GM19438 (cell line): ENCODE data around the gene ARSB.
"Not testable (repeated sequence)": the region's sequence is repeated elsewhere in the genome, so short reads cannot be mapped to it uniquely, and the experiment has no call there.

Experiments
- ATAC-seq: cut with Tn5 transposase; IDR thresholded peaks from one replicate; pipeline ENCODE4 v1.9.1; 2021; ENCODE audit warnings: low read depth; ENCODE audit not compliant: unreplicated experiment

The ARSB gene

DNA sequence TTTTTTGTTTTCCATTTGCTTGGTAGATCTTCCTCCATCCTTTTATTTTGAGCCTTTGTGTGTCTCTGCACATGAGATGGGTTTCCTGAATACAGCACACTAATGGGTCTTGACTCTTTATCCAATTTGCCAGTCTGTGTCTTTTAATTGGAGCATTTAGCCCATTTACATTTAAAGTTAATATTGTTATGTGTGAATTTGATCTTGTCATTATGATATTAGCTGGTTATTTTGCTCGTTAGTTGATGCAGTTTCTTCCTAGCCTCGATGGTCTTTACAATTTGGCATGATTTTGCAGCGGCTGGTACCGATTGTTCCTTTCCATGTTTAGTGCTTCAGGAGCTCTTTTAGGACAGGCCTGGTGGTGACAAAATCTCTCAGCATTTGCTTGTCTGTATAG, 133.2 kb downstream of the ARSB start:
- not testable (repeated sequence) for ATAC-seq

DNA sequence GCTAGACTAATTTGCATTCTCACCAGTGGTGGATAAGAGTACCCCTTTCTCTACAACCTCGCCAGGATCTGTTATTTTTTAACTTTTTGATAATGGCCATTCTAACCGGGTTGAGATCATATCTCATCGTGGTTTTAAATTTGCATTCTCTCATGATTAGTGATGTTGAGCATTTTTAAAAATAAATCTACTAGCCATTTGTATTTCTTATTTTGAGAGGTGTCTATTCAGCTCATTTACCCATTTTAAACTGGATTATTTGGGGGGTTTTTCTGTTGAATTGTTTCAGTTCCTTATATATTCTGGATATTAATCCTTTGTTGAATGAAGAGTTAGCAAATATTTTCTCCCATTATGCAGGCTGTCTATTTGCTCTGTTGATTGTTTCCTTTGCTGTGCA, 139.6 kb downstream of the ARSB start:
- ATAC-seq, result no peak

DNA sequence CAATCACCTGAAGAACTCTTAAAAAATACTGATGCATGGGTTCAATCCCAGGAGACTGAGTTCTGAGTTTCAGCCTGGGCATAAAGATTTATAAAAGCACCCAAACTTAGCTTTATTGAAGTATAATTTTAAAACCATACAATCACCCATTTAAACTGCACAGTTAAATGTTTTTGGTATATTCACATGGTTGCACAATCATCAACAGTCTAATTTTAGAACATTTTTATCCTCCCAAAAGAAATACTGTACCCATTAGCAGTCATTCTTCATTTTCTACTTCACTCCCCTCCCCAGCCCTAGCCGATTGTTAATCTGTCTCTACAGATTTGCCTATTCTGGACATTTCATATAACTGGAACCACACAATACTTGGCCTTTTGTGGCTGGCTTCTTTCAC, 141.7 kb downstream of the ARSB start:
- no peak for ATAC-seq

DNA sequence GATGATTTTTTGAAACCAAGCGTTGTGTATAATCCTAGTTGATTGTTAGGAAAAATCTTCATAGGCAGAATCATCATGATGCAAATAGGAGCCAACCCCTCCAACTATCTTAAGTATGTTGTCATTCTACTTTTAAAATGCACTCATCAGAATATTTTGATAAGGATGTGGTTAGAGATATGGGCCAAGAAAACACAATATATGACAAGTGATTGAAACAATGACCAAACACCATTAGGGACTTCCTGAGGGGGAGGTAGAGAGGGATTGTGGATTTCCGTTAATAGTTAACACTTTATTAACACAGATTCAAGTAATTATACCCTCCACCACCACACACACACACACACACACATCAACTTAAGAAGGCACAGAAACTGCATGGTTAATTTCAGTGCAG, 143.3 kb downstream of the ARSB start:
- no peak for ATAC-seq

DNA sequence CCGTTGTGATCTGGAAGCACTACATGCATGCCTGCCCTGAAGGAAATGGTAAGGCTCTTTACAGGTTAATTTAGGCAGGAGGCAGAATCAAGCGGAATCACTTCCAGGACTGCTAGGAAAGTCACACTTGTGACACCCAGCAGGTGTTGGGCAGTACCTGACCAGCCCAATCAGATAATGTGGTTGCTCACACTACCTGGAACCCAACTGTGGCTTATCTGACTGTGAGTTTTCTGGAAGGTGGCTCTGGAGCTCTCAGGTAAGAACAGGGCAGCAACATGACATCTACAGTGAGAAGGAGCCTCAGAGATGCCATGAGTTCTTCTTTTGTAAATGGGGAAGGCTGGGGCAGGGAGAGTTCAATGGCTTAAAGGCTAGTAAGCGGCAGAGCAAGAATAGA, 146.4 kb downstream of the ARSB start:
- no peak for ATAC-seq

DNA sequence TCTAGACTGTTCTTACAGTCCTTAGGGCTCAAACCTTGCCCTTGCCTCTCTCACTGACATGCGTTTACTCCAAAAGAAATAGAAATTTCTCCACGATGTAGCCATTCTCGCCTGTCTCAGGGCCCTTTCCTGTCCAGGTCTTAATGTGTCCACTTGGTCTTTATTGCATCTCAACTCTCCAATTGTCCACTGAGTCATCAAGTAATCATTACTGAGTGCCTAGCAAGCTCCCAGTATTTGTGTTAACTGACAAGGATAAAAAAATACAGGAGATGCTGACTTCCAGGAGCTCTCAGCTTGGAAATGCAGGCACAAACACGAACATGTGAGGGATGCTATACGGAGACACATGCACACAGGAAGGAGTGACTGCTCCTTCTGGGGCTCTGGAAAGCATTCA, 147.3 kb downstream of the ARSB start:
- no peak for ATAC-seq

DNA sequence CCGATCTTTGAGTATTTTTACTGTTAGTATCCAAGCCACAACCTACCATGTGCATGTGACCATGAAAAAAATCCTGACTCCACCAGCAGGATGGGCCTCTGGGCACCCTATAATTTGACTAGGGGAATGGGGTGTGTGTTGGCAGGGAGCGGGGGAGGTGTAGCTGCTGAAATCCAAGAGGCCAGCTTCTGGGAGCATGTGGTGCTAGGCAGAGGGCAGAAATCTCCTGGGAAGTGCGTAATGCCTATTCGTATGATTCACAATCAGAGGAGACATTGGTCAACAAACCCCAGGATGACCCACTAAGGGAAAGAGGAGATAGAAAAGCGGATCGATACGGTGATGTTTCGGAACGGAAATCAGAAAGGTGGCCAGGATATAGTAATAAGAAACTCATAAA, 149.9 kb downstream of the ARSB start:
- ATAC-seq, result no peak

DNA sequence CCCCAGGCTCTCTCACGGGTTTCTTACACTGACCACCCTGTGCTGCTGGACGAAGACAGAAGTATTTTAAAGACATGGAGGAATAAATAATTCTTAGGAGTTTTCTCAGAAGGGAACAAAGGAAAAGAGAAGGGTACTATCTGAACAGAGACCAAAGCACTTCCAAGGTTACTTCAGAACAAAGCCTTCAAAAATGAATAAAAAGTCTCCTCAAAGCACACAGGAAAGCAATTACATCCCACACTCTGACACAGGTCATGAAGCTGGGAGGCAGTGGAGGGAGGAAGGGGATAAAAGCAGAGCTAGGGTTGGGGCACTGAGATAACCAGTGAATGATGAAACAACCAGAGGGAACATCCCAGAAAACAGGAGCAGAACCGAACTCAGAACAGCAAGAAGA, 151.8 kb downstream of the ARSB start:
- no peak for ATAC-seq

DNA sequence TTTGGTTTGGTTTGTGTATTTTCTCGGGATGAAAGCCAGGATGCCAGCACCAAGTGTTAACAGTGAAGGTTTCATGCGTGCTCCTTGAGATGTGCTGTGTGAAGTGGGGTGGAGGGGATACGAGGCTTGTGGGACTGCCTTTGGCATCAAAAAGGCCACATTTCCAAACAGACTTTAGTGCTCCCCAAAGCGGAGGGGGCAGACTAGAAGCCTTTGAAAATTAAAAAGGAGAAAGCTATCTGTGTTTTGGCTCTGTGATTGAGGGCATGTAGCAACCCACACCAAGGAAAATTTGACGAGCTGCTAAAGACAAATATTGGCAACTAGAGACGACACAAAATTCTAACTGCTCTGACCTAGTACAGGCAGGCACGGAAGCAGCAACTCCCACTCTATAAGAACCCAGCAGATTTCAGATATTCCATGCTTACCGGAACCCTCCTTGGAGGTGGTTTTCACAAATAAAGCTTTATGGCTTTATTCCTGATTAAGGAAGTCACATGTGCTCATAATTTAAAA, 154.5 kb downstream of the ARSB start:
- no peak for ATAC-seq

DNA sequence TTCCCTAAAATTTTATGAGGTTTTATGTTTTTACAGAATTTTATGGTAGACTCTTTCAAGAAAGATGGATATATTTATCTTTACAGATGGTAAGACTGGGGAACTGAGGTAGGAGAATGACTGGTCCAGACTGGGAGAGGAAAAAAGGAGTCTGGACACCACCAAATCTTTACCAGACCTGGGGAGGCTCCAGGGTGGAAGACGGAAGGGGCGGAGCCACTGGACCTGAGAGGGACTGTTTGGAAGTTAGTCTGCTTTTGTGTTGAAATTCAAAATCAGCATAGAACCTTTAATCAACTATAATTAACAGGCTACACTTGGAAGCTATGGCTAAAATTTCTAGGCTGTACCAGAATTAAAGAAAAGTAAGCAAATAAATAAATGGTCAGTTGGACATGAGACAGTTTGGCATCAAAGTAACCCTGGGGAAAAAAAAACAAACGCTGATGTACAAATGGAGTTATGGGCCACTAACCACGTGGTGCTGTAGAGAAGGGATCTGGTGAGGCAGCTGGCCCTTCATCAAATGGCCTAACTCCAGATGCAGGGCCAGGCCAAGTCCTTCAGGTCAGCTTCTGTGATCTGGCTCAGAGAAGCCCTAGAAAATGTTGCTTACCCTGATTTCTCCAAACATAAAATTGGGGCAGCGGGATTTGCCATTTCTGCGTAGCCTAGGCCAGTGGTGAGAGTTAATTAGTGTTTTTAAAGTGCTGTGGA, 155.1 kb downstream of the ARSB start:
- no peak for ATAC-seq

DNA sequence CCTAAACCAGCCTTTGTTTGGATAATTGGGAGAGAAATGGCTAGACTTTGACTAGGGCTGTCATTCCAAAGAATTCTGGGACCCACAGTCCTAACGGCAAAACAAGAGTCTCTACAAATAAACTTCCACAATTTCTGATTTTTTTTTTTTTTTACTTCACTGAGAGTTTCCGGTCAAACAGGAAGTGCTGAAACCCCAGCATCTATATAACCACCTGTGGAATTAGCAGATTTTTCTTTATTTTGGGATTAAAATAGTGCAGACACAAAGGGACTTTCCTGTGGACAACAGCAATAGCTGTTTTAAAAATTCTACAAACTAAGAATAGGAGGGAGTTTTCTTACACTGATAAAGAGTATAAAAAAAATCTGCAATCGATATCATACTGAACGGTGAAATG, 157.4 kb downstream of the ARSB start:
- ATAC-seq, result no peak

DNA sequence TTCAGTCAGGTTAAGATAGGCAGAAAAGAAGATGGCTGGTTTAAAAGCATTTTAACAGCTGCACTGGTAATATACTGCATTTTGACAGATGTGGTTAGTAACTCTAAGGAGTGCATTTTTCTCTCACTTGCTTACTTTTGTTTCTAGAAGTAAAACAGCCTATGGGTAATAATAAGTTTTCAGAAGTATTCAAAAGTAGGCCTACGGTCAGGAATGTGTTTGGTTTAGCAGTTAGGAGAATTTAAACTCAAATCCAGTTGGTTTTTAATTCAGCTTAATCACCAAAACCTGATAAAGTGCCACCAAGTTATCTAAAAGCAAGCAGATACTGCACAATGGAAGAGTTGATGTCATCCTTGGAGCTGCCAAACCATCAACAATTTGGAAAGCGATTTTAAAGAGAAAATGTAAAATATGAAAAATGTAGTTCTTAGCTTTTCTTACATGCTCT, 160.3 kb downstream of the ARSB start:
- no peak for ATAC-seq

DNA sequence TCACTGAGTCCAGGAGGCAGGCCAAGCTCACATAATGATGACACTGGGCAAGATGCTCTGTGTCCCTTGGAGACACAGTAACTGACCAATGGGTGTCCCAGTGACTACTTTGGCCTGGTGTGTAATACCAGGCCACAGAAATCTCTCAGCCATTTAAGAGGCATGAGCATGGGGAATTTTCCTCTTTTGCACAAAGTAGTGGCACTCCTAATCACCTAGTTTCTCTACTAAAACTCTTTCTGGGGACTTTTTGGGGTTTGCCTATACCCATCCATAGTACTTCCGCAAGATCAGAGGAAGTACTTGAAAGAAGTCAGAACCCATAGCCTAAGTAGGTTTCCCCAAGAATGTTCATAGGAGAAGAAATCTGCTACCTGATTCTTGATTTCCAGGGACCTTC, 161.9 kb downstream of the ARSB start:
- ATAC-seq, result no peak

DNA sequence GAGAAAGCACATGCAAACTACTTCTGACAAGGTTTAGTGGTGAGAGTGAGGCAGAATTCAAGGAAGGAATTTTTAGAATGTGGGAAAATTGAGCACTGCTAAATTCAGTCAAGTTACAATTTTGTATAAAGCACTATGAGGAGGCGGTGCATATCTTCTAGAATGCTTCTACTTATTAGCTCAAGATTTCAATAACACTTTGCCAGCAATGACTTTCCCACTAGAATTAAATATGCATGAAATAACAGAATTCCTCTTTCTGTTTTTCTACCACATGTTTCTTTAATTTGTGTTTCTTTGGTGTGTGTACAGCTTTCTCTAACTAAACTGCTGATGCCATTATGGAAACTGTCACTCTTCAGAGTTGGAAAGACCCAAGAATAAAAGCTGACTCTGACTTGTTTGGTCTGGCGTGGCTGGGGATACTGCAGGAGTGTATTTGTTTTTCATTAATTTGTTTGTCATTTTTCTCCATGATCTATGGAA, 163.5 kb downstream of the ARSB start:
- no peak for ATAC-seq

DNA sequence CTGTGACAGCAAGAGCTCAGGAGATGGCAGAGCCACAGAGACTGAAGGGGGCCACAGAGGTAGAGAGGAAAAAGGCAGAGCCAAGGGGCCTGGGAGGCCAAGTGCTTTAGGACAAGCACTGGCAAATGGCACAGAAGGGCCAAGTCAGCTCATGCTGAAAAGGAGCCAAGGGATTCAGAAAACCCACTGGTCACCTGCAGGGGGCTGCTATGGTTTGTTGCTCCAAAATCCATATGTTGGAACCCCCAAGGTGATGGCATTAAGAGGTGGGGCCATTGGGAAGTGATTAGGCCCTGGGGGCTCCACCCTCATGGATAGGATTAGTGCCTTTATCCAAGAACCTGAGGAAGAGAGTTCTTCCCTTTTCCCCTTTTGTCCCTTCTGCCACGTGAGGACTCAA, 165.4 kb downstream of the ARSB start:
- ATAC-seq, result no peak

DNA sequence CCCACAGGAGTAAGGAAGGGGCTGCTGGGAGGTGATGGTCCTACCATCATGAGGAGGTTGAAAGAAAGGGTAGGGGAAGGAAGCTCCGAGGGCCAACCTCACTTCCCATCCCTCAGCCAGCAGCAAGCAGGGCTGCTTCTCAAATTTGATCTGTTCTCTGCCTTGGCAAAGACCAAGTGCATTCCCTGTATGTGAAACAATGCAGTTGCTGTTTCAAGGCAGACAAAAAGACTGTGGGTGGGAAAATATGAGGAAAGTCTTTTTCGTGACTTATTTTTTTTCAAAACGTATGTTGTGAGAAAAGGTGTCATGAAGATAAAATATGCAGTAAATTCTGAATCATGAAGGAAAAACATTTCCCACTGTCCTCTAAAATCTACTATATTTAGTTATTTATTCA, 165.9 kb downstream of the ARSB start:
- no peak for ATAC-seq

DNA sequence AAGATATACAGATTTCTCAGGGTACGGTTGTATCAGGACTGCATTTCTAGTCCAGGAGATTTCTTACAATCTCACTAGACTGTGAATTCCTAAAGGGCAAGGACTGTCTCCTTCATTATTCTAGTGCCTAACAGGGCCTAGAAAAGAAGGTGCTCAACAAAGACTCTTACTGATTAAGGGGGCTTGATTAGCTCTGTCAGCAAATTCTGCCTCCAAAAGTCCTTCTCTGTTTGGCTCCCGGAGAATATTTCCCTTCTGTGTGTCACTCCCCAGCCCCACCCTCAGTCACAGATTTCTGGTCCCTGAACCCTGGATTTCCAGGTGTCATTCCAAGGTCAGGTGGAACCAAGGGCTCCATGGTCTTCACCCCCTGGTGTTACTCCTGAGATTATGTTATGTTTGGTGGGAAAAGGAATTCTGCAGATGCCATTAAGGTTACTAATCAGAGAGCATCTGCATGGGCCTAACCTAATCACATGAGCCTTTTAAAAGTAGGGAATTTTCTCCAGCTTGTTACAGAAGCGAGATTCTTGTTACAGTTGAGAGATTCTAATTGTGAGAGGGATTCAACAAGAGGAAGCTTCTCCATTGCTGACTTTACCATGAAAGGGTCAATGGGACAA, 168.9 kb downstream of the ARSB start:
- ATAC-seq, result no peak

DNA sequence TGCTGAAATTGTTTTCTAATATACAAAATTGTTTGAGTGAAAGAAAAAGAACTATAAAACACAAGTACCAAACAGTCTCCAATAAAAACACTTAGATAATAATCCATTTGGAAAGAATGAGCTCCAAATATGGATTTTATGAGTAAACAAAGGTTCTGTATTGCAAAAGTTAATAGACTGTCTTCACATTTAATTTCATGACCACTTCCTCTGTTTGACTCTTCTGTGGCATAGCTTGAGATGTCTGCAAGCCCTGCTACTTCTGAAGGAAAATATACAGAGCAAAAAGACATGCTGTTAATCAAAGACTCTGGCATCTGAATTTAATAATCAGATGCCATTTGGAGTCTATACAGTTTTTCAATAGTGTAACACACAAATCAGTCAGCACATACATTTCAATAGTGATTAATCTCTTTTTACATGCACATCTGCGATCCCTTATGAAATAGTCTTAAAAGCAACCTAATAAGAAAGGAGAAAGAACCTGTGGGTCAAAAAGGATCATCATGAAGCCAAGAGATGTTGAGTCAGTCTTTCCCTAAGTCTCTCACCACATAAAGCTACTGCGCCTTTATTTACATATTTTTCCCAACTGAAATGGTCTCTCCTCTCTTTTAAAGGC, 171.1 kb downstream of the ARSB start:
- no peak for ATAC-seq

DNA sequence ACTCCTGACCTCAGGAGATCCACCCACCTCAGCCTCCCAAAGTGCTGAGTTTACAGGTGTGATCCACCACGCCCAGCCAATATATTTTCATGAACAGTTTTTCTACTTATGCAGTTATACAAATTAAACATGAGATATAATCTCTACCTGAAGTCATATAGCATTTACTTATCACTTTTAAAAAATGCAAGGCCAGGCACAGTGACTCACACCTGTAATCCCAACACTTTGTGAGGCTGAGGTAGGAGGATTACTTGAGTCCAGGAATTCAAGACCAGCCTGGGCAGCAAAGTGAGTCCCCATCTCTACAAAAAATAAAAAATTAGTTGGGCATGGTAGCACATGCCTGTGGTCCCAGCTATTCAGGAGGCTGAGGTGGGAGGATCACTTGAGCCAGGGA, 171.8 kb downstream of the ARSB start:
- ATAC-seq, result no peak

DNA sequence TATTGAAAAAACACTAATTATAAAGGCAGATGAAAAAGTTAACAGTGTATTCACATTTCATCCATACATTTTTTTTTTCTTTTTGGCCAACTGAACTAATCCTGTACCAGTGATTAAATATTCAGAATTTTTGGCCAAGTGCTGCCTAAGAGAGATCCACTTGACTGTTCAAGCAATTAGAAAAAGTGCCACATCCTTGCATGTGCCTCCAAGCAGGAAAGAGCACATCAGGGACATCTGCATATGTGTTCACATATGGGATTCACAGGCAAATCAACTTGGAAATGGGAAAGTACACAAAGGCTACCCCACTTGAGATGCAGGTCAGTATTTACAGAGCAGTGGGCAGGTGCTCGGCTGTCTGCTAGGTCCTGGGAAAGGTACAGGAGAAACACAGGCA, 173.2 kb downstream of the ARSB start:
- ATAC-seq, result no peak

DNA sequence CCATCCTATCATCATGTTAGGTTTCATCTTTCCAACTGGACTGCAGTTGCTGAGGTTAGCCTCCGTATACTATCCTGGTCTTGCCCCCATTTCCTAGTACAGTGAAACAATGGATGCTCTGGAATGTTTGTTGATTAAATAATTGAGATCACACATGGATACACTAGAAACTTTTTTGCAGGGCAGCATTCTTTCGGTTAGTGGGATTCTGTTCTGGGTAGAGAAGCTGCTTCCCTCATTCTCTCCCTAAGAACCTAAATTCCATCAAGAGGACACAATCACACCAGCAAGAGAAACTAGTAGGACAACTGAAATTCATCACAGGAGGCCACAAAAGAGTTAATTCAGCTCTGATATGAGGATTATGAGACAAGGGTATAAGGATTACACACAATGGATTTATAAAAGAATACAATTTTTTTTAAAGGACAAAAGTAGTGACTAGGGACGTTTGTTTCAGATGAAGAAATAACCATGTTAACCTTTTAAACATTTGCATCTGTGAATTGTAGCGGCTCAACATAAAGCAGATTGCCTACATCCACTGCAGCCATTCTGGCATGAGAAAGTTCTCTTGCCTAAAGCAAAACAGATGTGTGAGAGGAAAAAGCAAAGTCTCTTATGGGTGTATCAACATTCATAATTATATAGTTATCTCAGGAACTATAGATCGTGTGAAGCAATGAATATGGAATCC, 173.8 kb downstream of the ARSB start:
- no peak for ATAC-seq
